Measurements from ENCODE around the gene UAP1.

GRCh38 chr1:162599451-162599850, 37.9 kb downstream of the UAP1 start:
- TF ChIP-seq CTCF (IDR thresholded peaks at IDR 0.05) (no peak), ZFX (IDR thresholded peaks at IDR 0.05; ENCODE audit: borderline replicate concordance) (no peak)

Measured in 22Rv1 (cell line).